GM12892 (cell line): ENCODE data around the gene PTPRK.

Source experiments
- DNase-seq: peaks from one replicate; pipeline ENCODE4 v3.0.0; 2011; ENCODE audit not compliant: insufficient read length
- FAIRE-seq: peaks from 2 replicates; lab custom pipeline; 2011; peaks lifted over from hg19 to GRCh38; lab: Jason Lieb, UNC
- POLR2A ChIP-seq: IDR thresholded peaks from 2 replicates; pipeline ENCODE4 v1.6.1; 2011; ENCODE audit warnings: low read depth, low read length, control low read depth
- POLR2AphosphoS5 ChIP-seq: IDR thresholded peaks from 2 replicates; pipeline ENCODE4 v1.6.1; 2011; ENCODE audit warnings: low read depth, low read length, control low read depth
- TAF1 ChIP-seq: IDR thresholded peaks from 2 replicates; pipeline ENCODE4 v1.6.1; 2011; ENCODE audit warnings: low read depth, mild to moderate bottlenecking, control low read depth, low read length, borderline replicate concordance

PTPRK gene

GRCh38 chr6:128202169-128202765 lies 318.1 kb downstream of the PTPRK start:
- no peak for FAIRE-seq
- DNase-seq = no peak
- TF ChIP-seq POLR2AphosphoS5 = no peak
- TF ChIP-seq TAF1 = no peak
- no peak for TF ChIP-seq POLR2A

GRCh38 chr6:128200789-128201188 lies 319.6 kb downstream of the PTPRK start:
- DNase-seq (no peak), FAIRE-seq (no peak)
- TF ChIP-seq POLR2AphosphoS5 = no peak
- TF ChIP-seq POLR2A = no peak
- no peak for TF ChIP-seq TAF1

- DNase-seq (no peak), FAIRE-seq (no peak)
- TF ChIP-seq POLR2AphosphoS5 = no peak
Observed at GRCh38 chr6:128199461-128199860, 320.9 kb downstream of the PTPRK start.

- FAIRE-seq (no peak), DNase-seq (no peak)
- TF ChIP-seq POLR2AphosphoS5 (no peak), POLR2A (no peak), TAF1 (no peak)
Observed at GRCh38 chr6:128192972-128193371, 327.4 kb downstream of the PTPRK start.

GRCh38 chr6:128188678-128189077 lies 331.7 kb downstream of the PTPRK start:
- FAIRE-seq (no peak), DNase-seq (no peak)
- TF ChIP-seq POLR2AphosphoS5 = no peak
- no peak for TF ChIP-seq POLR2A
- TF ChIP-seq TAF1 = no peak

- FAIRE-seq = no peak
- no peak for DNase-seq
- TF ChIP-seq TAF1 = no peak
- TF ChIP-seq POLR2AphosphoS5 = no peak
- TF ChIP-seq POLR2A = no peak
Observed at GRCh38 chr6:128186729-128187128, 333.7 kb downstream of the PTPRK start.

- TF ChIP-seq POLR2A = no peak
- TF ChIP-seq POLR2AphosphoS5 = no peak
- no peak for TF ChIP-seq TAF1
- DNase-seq (no peak), FAIRE-seq (no peak)
Observed at GRCh38 chr6:128179876-128180438, 340.4 kb downstream of the PTPRK start.

GRCh38 chr6:128174724-128175123 lies 345.7 kb downstream of the PTPRK start:
- DNase-seq (no peak), FAIRE-seq (no peak)
- TF ChIP-seq POLR2A (no peak), POLR2AphosphoS5 (no peak), TAF1 (no peak)

GRCh38 chr6:128172752-128173682 lies 347.4 kb downstream of the PTPRK start:
- TF ChIP-seq POLR2A (no peak), TAF1 (no peak), POLR2AphosphoS5 (no peak)
- DNase-seq (no peak), FAIRE-seq (no peak)

GRCh38 chr6:128172081-128172480 lies 348.3 kb downstream of the PTPRK start:
- TF ChIP-seq POLR2AphosphoS5 (no peak), TAF1 (no peak), POLR2A (no peak)
- no peak for DNase-seq
- FAIRE-seq = no peak

GRCh38 chr6:128171182-128171581 lies 349.2 kb downstream of the PTPRK start:
- TF ChIP-seq POLR2AphosphoS5 = no peak
- no peak for TF ChIP-seq POLR2A
- no peak for TF ChIP-seq TAF1
- DNase-seq (no peak), FAIRE-seq (no peak)

GRCh38 chr6:128168244-128168643 lies 352.2 kb downstream of the PTPRK start:
- DNase-seq (no peak), FAIRE-seq (no peak)
- TF ChIP-seq TAF1 (no peak), POLR2A (no peak), POLR2AphosphoS5 (no peak)
